Measurements from ENCODE around the gene CBY1.

The CBY1 gene

DNA sequence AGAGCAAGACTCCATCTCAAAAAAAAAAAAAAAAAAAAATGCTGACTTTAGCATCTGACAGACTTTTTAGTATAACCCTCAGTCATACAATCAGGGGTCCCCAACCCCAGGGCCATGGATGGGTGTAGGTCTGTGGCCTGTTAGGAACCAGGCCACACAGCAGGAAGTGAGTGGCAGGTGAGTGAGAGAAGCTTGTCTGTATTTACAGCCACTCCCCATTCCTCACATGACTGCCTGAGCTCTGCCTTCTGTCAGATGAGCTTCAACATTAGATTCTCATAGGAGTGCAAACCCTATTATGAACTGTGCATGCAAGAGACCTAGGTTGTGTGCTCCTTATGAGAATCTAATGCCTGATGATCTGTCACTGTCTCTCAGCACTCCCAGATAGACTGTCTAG, 3.6 kb upstream of the CBY1 start:
- no peak for DNase-seq

DNA sequence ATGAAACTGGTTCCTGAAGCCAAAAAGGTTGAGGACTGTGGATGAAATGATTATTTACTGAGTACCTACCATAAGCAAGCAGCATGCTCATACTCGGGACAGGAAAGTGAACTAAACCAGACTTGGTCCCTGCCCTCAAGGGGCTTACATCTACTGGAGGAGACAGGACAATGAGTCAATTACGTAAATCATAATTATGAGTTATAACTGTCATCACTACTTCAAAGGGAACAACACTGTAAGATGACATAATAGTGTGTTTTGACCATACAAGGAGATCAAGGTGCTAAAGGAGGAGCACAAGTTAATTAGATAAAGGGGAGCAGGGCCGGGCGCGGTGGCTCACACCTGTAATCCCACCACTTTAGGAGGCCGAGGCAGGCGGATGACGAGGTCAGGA, 2.7 kb upstream of the CBY1 start:
- no peak for DNase-seq

DNA sequence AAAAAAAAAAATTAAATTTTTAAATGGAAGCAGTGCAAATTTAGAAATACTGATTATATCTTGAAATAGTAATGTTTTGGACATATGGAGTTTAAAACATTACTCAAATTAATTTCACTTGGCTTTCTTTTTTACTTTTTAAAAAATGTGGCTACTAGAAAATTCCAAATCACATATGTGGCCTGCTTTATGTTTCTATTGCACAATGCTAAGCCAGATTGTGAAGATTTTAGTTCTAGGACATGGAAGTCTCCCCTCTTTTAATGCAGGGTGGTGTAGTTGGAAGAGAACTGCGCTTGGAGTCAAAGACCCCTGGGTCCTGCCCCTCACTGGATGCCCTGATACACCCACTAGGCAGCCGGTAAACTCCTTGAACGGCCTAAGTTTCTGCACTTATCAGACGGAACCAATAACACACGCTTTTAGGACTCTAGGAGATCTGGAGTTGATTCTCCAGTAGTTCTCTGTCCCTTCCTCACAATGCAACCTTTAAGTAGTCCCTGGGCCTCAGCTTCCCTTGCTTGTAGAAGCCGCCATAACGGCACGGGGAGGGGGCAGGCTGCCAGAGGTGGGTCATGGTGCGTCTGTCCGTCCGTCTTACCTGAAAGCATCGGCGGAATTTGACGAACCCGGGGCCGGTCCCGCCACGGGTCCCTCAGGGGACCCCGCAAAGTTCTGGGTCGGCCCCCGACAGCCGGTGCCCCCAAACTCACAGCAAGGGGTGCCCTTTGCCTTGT, 751 bp upstream of the CBY1 start:
- no peak for DNase-seq

DNA sequence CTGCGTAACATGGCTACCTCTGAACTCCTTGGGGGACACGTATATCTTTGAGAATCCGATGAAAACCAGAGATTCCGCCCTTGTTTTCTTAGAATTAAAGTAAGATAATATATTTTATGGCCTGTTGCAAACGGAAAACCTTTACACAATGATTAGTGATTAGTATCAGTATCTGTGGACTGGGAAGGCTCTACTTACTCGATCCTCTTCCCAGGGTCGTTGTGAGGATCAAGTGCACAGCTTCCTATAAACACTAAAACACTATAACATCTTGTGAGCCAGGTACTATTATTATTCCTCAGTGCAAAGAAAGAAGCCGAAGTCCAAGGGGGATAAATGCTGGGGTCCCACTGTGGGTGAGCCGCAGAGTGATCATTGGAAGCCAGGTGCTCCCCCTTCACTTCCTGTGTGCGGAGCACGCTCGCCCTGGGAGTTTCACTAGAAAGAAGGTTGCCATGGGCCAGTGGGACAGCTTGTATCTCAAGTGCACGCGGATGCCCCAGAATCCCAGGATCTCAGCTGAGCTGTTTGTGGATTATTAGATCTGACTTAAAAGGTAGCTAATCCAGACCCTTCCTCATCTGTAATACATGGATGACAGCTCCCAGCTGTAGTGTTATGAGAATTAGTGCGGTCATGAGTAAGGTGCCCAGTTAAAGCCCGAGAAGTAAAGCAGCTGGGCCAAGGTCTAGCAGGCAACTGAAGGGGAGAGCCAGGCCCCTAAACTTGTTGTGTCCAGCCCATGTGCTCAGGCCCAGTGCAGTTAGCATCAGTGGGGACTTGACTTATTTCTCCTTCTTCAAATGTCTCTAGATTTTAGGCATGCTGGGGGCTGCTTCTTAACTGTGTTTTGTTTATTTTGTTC, 839 bp downstream of the CBY1 start:
- peak; percentile 59 for DNase-seq

DNA sequence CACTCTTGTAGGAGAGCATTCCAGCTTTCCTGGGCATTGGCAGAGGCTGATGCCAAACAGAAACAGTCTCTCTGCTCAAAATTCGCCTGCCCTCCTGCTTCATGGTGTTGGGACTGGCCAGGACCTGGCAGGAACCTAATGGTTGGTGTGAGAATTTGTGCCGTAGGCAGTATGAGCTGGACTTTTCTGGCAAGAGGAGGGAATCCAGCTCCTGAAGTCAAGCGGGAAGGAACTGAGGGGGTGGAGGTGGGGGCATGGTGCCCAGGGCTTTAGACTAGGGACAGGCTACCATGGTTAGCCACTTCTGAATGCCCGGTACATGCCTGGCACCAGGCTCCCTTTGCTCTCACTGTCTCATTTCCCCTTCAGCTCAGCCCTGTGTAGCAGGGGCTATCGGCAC, 18.4 kb downstream of the CBY1 start:
- DNase-seq, result no peak

DNA sequence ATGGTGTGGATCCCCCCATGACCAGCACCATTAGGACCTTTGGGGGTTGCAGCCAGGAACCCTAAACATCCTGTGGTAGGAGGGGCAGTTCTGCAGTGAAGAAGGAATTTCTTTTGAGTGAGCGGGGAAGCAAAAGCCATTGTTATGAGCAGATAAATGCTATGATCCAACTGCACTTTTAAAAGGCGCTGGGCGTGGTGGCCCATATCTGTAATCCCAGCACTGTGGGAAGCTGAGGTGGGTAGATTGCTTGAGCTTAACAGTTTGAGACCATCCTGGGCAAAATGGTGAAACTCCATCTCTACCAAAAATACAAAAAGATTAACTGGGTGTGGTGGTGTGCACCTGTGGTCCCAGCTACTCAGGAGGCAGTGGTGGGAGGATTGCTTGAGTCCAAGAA, 19.4 kb downstream of the CBY1 start:
- no peak for DNase-seq

DNA sequence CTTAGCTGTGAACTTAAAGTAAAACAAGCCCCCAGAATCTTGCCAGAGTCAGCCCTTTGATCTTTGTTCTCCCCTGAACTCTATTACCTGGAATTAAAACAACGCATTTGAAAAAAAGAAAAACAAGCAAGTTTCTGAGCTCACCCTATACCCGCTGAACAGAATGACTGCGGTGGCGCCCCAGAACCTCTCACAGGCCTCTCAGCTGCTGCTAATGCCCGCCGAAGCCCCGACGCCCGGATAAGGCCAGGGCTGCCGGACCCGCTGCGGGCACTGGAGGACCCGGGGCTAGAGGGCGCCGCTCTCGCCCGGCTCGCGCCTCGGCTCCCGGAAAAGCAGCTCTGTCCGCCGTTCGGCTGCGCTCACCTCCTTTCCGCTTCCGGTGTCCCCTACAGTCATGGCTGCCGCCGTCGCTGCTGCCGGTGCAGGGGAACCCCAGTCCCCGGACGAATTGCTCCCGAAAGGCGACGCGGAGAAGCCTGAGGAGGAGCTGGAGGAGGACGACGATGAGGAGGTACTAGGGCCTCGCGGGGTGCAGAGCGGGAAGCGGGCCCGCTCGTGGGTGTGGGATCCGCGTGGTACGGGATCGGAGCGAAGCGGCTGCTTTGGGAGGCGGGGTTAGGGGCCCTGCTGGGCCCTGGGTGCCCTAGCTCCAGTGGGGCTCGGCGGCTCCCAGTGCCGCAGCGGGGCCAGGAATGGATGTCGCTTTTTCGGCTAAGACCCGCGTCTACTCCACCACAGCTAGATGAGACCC, 25.3 kb downstream of the CBY1 start, which contains the start of gene TOMM22:
TSS of gene TOMM22 (plus strand) at position 376 of the 754 bp plus-strand sequence. CDS start at position 398, 22 bp downstream.
- DNase-seq, result peak; percentile 93

DNA sequence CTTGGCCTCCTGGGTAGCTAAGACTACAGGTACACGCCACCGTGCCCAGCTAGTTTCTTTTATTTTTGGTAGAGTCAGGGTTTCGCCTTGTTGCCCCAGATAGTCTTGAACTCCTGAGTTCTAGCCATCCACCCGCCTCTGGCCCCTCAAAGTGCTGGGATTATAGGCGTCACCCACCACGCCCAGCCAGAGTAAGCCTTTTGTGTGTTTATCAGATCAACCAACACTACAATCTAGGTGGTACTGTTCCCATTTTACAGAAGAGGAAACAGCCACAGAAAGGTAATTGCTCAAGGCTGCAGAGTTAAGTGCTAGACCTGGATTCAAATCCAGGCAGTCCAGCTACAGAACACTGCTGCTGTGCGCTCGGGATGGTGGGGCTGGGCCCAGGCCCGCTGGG, 28.5 kb downstream of the CBY1 start:
- DNase-seq, result no peak

DNA sequence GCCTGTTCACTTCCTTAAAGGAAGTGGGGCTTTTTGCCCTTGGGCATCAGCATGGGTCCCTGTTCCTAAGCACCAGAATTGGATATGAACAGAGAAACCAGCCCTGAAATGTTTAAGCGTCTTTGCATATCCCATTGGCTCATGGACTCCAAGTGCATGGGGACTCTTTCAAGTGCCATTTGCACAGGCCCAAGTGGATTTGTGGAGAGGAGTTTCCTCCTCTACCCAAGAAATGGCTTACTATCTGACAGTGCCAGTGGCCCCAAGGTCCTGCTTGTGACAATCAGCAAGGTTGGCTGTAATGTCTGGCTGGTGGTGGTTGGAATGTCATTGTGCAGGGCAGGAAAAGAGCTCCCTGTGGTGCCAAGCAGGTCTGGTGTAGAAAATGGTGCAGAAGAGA, 29.3 kb downstream of the CBY1 start:
- no peak for DNase-seq

DNA sequence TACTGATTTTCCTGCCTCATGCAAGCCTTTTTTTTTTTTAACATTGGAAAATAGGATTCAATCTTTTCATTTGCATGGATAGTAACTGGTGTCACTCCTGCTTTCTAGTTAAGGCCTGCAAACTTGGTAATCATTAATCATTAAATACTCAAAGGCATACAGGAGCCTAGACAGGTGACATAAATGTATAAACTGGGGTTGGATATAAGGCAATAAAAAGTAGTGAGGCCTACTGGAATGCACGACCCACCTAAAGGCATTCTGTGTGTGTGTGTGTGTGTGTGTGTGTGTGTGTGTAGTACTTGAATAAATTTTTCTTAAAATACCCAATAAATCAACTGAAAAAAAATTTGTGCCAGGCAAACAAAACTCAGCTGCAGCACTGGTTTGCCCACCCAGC, 33.2 kb downstream of the CBY1 start:
- DNase-seq, result no peak

DNA sequence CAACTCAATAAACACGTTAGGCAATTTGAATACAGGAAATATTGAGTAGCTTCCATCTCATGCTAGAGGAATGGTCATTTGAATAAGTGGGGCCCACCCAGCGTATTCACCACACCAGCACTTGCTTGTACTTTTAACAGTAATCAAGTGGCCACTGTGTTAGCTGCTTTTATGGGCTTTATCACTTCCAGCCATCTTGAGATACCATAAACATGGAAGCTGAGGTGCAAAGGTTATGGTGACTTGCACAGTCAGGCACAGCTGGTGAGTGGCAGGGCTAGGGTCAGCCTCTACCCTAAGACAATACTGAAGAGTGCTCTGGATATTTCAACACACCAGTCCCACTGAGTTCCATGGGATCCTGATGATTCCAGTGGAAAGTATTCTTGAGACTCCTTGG, 37.6 kb downstream of the CBY1 start:
- DNase-seq, result no peak

DNA sequence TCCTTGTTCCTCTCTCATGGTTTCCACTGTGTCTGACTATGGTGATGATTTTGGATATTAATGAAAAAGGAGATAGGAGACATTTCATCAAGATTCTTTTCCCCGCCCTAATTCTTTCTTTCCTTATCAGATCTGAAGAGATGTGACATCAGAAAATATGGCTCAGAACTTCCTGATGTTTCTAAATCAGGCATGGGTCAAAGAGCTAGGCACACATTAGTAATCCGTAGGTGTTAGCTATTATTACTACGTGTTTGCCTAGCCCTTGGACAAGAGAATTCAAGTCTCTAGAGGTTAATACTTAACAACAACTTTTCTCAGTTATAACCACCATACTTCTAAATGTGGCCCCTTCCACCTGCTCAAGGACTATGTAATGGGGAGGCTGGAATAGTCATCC, 38.5 kb downstream of the CBY1 start:
- no peak for DNase-seq

DNA sequence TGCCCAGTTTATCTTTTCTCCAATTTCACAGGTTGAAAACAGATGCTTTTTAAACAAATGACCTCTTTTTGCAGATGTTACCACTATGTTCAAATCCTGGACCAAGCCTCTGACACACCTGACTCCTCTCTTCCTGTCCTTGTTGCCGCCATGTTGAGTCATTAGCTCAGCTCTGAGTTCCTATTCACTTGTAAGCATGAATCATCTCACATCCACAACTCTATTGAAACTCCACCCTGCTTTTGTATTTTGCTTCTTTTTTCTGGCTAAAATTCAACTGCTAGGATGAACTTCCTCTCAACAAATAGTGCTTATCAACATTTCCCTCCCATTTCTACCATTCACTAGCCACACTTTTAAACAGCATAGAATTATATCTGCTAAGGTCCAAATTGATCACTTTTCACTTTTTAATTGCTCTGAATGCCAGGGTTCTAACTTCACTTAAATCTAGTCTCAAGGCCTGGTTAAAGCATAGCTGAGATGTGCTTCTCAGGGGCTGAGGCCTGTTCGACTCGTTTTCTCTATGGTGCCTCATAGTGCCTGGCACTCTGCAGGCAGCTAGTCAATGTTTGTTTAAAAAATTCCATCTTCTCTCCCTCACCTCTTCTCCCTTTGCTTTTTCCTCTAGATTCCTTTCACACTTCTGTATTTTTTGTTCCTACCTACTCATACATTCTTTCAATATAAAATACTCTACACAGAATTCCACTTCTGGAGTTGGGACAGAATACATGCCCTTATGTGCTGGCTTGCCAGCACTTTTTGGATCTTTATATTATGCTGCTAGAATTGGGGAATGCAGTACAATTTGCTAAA, 40.4 kb downstream of the CBY1 start:
- no peak for DNase-seq

DNA sequence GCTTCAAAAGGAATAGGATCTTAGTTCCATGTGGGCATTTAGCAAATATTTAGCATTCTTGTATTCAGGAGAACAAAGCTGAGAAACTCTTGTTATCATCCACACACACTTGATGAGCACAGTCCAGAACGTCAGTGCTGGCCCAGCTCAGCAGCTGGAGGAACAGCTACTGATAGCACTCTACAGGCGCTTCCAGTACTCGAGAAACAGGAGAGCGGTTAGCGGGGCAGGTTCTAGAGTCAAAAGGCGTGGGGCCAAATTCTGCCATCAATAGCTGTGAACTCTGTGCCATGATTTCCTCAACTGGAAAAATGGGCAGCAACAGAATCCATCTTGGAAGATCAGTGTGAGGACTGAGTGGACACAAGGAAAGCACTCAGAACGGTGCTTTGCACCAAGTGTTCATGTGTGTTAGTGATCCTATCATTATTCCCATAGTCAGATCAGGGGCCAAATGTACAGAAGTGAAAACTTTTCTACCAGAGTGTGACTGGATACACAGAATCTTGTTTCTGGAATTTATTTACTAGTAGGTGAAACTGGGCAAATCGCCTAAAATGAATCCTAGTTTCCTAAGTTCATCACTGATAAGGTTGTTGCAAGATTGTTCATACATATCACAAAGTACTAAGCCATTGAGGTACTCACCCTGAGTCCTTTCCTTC, 41.1 kb downstream of the CBY1 start:
- DNase-seq, result no peak

DNA sequence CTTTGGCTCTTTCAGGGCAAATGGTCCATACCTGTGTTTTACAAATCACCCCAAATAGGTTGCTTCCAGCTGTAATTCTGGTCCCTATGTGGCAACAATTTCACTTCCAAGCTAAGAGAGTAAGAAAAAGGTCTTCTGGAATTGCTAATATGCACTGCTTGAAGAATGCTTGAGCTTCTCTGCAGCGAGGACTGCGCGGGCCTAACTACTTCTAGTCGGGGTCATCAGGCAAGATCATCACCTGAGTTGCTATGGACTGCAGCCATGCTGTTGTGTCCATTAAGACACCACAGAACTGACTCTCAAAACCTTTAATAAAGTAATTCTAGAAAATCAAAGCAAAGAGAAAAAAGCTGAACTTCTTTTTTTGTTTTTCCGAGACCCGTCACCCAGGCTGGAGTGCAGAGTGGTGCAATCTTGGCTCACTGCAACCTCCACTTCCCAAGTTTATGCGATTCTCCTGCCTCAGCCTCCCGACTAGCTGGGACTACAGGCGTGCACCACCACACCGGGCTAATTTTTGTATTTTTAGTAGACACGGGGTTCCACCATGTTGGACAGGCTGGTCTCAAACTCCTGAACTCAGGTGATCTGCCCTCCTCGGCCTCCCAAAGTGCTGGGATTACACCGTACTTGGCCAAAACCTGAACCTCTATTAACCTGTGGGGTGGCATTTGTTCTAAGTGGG, 42.1 kb downstream of the CBY1 start:
- no peak for DNase-seq

DNA sequence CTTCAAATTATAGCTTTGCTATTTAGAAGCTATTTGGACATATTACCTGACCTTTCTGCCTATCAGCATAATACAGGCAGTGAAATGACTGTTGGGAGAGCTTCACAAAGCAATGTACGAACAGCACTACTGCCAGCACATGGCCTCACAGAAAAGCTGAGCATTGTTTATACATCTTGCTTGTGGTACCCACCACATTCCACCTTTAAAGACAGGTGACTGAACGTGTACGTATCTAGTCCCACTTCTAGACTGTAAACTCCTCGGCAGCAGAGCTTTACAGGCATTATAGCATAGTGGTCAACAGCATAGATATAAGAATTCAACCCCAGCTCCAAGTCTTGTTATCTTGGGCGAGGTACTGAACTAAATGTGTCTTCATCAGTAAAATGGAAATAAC, 42.7 kb downstream of the CBY1 start:
- DNase-seq, result no peak

DNA sequence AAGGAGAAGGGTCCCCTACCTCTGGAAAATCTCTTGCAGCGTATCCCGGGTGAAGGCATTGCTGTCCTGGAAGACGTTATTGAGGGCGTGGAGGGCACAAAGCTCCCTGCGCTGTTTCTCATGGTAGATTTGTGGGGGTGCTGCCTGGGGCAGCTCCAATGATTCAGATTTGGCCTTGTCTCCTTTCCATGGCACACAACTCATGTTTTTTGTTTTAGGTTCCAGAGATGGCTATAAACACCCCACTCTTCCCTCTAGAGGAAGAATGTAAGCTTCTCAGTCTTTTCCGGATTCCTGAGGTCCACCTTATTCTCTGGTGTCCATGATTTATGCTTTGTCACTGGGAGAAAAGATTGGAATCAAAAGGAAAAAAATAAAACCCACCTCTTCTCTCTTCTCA, 43.3 kb downstream of the CBY1 start:
- DNase-seq, result peak; percentile 61

DNA sequence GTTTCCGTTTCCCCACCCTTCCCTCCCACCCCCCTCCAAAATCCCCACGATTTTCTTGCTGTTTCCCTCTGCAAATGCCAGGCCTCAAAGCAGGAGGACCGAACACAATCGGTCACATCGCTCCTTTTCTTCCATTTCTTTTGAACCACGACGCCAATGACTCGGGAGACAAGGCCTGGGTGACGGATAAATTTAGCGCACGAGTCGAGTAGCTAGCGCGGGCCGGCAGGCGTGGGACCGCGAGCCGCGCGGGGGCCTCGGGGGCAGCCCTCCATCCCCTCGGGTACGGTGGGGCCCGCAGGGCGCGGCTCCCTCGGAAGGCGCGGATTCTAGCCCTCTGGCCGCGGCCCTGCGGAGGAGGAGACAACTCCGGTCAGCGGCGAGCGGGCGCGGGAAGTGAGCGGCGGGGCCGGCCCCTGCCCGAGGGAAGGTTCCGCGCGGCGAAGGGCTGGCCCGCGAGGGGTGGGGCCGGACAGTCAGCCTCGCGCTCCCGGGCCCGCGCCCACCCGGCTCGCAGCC, 43.9 kb downstream of the CBY1 start:
- DNase-seq, result no peak

DNA sequence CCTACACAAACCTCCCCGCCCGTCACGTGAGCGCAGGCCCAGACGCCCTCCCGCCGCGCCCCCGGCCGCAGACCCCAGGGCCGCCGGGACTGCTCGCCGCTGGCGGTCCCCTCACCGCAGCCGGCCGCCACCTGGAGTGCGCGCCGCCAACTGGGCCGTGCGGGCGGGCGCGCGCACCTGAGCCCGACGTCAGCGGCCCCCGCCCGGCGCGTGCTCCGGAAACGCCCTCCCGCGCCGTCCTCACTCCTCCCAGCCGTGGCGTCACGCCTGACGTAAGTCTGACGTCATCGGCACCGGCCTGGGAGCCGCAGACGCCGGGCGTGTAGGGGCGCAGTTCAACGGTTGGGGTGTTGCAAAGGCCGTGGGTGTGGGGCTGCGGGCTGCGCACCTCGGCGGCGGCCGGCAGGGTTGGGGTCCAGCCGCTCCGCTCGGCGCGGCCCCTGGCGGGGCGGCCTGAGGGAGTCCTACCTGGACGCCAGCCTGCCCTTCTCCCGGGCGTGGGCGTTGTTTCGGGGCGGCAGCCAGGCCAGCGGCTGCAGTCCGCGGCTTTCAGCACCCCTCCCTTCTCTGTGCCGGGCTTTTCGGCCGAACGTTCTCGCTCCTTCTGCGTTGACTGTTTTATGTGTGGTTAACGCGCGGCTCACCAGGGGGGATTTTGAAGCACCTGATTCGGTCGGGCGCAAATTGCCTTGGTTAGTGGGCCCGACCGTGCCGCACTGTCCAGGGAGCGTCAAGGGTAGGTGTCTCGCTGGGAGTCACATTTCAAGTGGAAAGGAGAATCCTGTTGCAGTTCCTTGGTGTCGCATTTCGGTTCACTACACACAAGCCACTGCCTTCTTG, 44.6 kb downstream of the CBY1 start, which contains the start of gene JOSD1:
TSS of gene JOSD1 (minus strand) at position 155 of the 840 bp plus-strand sequence. CDS start 956 bp downstream, outside the sequence.
- peak; percentile 98 for DNase-seq

DNA sequence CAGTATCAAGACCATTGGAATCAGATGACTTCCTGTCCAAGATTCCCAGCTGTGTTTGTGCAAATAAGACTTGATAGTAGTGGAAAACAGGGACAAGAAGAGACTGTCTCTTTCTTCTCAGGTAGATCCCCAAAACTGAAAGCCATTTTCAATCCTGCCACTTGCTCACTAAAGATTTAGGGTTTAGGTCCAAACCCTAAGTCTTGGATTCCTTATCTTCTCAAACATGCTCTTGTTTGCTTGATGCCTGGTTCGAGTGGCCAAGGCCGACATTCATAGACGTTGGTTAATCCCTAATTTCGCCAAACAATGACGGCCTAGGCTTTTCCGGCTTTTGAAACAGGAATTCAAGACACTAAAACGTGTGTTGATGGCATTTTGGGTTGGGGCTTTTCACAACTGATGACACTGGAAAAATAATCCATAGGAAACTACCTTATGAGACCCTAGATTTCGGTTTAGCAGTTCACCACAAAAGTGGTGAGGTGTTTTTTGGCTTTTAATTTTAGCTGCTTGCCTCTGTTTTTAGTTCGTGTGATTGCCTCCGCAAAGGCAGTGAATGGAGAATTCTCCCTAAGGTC, 48.3 kb downstream of the CBY1 start:
- no peak for DNase-seq

All from eye (tissue), 1 donor.